ENCODE data around the gene SNED1.

SNED1 gene

DNA sequence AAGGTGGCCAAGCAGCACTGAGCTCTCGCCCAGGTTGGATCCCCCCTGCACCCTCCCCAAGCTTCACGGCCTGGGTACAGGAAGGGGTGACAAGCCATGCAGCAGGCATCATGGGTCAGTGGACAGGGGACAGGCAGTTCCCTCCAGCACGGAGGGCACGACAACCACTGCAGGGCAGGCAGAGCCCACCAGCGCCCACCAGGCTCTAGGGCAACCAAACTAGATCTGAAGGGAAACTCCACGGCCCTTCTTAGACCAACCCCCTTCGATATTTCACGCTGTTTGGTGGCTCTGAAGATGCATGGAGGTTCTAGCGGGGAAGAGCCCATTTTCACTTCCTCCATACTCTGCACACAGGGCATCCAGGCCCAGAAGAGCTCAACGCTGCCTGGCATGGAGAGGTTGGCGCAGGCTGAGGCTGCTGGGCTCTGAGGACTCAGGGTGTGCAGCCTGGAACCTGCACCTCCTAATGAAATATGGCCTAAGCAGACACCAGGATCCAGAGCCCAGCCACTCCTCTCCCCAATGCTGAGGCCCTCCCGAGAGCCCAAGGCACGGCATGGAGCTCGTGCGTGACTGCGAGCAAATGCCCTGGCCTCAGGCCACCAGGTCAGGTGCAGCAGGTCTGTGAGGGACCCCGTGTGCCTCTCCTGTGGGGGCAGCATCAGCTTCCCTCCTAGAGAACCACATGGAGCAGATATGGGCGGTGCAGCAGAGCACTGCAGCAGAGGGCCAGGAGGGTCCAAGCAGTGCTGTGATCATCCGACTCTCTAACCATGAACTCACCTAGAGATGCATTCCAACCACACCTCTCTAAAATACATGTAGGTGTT lies 112.4 kb downstream of the SNED1 start:
- no peak for DNase-seq

- DNase-seq, result no peak
Measured at GRCh38 chr2:241111440-241111805, 113.0 kb downstream of the SNED1 start.

DNA sequence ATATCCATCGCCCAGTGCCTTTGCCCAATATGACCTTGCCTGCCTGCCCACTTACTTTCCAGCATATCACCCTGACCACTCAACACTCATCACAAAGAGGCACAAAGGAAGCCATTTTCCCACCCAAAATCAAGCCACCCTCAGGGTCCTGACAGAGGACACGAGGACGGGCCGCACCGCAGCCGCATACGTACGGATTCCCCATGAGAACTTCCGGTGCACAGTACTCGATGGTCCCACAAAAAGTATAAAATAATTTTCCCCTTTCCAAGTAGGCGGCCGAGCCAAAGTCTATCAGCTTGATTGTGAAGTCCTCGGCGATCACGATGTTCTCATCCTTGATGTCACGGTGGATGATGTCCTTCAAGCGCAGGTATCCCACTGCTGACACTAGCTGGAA lies 113.6 kb downstream of the SNED1 start:
- no peak for DNase-seq

DNA sequence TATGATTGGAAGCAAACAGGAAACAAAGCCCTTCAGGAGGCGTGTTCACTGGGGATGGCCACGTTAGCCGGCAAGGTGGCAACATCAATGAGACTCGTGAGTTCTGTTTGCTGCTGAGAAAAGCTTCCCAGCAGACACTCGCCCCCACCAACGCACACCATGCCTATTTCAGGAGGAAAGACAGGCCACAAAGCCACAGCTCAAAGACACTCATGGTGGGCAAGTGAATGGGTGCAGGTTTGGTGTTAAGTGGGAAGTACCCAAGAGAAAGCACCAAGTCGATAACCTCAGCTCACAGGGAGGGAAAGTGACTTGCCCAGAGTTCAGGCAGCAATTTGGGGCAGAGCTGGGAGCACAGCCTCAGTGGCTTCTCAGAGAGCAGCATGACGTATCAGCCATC lies 114.2 kb downstream of the SNED1 start:
- DNase-seq, result no peak

GRCh38 chr2:241114836-241115235 lies 116.4 kb downstream of the SNED1 start:
- DNase-seq, result no peak

DNA sequence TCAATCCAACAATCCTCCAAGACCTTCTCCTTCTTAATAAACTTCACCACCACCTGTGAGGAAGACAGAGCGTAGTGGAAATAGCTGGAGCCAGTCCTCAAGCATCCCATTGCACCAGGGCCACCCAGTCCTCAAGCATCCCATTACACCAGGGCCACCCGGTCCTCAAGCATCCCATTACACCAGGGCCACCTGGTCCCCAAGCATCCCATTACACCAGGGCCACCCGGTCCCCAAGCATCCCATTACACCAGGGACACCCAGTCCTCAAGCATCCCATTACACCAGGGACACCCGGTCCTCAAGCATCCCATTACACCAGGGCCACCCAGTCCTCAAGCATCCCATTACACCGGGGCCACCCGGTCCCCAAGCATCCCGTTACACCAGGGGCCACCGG lies 116.9 kb downstream of the SNED1 start:
- DNase-seq, result no peak

DNA sequence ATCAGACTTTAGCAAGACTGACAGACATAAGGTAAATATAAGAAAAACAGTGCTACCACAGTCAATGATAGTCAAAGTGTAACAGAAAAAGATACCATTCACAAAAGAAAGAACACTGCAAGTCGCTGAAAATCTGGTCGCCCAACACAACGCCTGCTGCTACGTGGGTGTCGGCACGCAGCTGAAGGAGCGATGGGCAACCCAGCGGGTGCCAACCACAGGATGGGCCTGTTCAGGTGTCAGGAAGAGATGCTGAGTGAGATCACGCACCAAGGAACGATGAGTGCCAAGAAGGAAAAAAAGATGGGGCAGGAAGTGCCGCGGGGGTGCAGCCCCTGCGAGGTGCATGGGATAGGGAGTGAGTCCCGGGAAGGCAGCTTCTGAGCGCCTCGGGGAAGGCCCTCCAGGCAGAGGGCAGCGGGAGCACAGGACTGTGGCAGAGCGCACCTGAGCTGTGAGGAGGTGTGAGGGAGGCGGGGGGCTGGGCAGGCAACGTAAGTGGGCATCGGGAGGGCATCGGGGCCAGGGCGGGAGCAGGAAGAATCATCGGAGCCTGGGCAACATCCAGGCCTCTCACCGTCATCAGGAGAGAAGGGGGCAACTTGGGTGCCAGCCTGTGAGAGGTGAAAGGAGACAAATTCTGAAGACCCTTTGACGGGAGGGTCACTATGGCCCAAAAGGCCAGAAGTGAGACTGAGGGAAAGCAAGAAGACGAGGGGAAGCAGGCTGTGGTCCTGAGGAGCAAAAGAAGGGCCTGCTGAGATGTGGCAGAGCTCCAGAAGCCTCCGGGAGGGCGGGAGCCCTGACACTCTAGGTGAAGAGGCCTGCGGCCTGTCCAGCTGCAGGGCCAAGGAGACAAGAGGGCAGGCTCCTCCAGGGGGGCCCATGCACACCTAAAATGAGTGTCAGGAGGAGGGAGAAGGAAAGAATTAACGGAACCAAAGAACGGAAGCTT lies 118.5 kb downstream of the SNED1 start:
- no peak for DNase-seq

DNA sequence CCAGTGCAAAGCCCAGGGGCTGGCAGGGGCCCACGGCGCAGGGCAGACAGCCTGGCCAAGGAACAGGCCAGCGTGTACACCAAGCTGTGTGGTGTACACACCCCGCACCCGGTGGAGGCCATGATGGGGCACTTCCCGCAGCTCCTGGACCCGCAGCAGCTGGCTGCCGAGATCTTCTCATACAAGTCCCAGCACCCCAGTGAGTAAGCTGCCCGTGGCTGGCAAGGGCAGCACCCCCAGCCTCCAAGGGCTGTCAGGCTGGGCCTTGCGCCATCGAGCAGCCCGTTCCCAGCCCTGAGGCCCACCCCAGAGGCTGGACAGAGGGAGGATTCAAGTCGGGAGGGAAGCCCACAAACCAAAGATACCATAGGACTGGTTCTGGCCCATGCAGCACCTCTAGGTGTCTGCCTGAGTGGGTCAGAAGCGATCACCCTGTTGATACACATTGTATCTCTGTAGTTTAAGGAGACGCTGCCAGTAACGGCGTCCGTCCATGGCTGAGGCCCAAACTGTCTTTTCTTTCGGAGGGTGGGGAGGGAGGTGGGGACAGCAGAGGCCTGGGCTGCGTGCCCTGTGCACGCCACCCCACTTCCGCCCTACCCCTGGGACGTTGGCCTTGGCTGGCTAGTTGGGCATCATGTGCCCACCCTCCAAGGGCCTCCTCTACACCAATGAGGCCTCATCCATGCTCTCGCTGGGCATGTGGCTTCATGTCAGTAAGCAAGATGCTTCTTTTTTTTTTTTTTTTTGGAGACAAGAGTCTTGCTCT lies 120.5 kb downstream of the SNED1 start:
- DNase-seq, result no peak

- no peak for DNase-seq
Measured at GRCh38 chr2:241120440-241120839, 122.0 kb downstream of the SNED1 start.

DNA sequence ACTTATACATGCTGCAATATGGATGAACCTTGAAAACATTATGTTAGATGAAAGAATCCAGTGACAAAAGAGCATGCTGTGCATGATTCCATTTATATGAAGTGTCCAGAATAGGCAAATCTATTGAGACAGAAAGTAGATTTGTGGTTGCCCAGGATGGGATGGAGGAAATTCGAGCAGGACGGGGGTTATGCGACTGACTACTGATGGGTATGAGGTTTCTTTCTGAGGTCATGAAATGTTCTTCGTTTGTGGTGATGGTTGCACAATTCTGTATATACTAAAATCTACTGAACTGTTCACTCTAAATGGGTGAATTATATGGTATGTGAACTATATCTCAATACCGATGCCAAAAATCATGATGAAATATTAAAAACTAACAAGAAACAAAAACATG lies 122.6 kb downstream of the SNED1 start:
- no peak for DNase-seq

- DNase-seq, result no peak
Measured at GRCh38 chr2:241122376-241123002, 124.1 kb downstream of the SNED1 start.

DNA sequence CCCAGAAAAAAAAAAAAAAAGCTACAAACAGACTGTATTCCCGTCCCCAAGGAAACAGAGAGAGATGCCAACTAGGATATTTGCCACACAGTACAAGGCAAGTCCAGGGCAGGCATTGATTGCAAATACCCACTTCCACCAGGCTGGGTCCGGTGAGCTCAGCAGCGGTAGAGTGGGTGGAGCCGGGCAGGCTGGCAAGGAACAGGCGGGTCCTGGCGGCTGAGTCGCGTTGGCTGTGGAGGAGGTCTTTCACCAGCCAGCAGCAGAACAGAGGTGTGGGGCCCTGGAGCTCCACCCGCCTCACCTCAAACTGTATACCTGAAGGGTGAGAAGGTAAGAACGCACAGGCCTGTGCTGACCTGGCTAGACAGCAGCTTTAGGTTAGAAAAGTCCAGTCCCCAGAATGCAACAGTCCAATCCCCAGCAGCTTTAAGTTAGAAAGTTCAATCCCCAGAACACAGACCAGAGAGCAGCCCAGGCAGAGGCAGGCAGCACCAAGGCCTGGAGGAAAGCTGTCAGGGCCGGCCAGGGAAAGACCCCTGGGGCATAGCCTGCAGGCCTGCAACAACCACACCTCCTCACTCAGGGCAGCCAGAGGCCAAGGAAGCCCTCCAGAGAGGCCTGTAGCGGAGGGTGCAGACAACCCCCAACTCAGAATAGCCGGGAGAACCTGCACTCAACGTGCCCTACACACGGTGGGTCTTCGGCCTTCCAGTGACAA lies 125.6 kb downstream of the SNED1 start:
- DNase-seq, result no peak

GRCh38 chr2:241125626-241126025 lies 127.2 kb downstream of the SNED1 start:
- no peak for DNase-seq

DNA sequence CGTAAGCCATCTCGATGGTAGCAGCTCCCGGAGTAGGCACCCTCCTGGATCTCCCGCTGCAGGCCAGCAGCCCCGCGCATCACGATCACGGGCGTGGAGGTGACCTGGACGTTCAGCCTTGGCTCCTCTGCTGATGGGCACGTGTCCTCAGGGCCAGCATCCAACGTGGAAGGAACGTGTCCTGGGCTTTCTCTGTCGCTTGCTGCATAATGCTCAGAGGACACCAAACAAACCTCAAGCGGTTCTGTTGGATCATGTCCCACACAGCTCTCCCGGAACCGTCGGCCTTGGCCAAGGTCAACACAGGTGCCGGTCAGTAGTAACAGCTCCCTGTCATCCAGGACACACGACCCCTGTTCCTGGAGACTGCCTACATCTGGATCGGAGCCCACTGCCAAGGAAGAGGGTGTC lies 127.8 kb downstream of the SNED1 start:
- DNase-seq, result no peak

DNA sequence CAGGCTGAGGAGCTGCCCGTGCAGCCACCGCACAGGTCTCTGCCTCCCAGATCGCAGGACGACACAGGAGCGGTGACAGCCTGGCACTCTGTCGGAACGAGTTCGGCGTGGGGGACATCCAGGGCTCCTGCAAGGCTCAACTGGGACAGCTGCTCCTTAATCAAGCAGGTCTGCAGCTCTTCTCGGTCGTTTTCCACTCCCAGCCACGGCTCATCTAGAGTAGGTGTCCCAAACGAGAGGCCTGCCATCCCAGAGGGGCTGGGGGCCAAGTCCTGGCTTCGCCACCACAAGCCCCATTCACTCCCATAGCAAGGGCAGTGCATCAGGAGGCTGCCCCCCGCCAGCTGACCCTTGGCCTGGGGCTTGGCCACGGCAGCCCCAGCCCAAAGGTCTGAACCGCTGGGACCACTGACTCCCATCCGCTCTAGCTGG lies 128.4 kb downstream of the SNED1 start:
- DNase-seq, result no peak

- no peak for DNase-seq
Measured at GRCh38 chr2:241128266-241128665, 129.8 kb downstream of the SNED1 start.

DNA sequence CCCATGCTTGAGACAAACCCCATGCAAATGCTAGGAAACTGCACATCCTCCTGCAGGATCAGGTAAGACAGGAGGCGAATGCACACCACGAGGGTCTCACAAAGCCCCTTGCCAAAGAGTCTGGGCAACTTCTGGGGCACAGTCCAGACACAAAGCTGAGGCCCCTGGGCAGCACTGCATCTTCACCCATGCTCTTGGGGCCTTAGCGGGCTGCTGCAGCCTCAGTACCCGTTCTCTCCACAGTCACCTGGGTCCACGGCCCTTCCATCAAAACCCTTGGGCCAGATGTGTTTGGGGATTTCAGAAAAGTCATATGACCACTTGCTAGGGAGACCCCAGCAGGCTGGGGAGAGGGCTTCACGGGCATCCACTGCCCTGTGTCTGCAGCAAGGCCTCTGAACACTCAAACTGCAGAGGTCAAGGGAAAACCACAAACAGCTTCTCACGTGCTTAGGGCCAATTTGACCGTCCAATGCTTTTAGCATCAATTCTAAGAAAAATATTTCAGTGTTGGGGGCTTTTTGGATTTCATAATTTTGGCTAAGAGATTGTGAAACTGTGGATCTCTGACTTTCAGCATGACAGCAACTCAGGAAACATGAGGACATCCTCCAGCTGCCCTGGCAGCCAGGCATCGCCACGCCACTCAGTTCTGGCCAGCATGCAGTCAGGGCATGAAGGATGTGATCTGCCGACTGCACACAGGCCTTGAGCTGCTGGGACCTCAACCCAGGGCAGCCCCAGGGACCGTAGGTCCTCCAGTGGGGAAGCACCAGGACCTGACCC lies 130.9 kb downstream of the SNED1 start:
- no peak for DNase-seq

DNA sequence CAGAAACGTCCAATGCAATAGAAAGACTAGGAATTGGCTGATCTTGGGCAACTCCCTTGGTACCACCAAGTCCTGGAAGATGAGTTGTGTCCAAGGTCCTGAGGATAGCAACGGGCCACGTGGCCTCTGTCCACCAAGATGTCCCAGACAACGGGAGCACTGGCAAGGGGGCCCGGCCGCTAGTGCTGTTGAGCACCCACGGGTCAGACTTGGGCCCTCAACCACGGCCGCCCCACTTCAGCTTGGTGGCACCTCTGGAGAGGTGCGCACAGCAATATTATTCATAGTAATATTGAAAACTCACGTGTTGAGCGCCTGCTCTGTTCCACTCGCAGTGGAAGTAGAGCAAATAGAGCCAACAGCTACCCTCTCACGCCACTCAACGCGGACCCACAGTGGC lies 131.9 kb downstream of the SNED1 start:
- DNase-seq, result no peak

DNA sequence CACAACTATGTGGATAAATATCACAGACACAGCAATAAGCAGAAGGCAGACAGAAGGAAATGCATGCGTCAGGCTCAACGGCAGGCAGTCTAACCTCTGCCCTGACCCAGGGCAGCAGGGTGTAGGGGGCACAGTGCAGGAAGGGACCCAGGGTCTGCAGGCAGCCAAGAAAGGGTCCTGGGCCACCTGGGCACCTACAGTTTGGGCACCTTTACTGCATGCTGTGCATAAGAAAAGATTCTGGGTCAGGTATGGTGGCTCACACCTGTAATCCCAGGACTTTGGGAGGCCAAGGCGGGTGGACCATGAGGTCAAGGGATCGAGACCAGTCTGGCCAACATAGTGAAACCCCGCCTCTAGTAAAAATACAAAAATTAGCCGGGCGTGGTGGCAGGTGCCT lies 133.1 kb downstream of the SNED1 start:
- no peak for DNase-seq

DNA sequence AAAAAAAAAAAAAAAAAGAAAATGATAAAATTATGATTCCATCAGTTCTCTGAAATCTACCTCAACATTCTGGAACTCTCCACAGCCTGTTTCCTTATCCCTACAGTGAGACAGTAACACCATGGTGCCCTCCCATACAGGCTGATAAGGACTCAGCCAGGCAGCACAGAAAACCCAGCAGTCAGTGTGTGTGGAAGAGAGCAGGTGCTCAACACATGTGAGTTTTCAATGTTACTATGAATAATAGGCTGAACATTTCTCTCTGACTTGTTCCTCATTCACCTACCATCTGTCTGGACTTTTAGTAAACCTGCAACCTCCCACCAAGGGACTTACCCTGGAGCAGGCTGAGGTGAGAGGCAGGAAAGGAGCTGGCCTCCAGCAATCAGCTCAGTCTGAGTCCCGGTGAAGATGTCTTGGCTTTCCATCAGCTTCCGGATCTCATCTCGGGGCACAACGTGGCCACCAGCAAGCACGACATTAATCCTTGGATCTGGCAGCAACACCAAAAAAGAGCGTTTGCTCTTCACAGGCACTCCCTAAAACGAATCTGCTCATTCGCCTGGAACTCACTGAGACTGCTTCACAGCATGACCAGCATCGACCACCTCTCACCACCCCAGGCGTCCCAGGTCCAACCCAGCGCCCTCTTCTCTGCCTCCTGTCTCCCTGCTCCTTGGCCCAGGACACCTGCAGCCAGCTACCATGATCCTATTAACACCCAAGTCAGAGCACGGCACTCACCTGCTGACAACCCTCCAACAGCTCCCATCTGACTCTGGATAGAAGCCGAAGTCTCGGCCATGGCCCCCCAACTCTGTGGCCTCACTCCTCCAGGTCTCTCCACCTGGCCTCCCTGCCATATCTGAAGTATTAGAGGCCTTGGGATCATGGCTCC lies 134.4 kb downstream of the SNED1 start:
- no peak for DNase-seq

All from NCI-H524 (cell line).